Stimulated activated CD4-positive, alpha-beta T cell treated with anti-CD3 and anti-CD28 coated beads, Interleukin-1b, Interleukin-23, amount 100 ng/mL, for 48 hours (primary cell): ENCODE data around the gene DRAP1.
A peak's percentile ranks its signal among the peaks of the same experiment; 100 is the strongest.

Experiments
- DNase-seq: peaks from one replicate; pipeline ENCODE4 v3.0.0-alpha.2; 2020

The DRAP1 gene

GRCh38 chr11:65906602-65907001 lies 12.6 kb upstream of the DRAP1 start:
- DNase-seq = no peak

- DNase-seq = no peak
These were observed 11.3 kb upstream of the DRAP1 start for GRCh38 chr11:65907878-65908277.

GRCh38 chr11:65911682-65912568 lies 7.3 kb upstream of the DRAP1 start:
- DNase-seq = no peak

- no peak for DNase-seq
These were observed 6.4 kb upstream of the DRAP1 start for GRCh38 chr11:65912845-65913244.

- DNase-seq = no peak
These were observed 4.0 kb upstream of the DRAP1 start for GRCh38 chr11:65915101-65915820.

GRCh38 chr11:65915821-65916251 lies 3.4 kb upstream of the DRAP1 start:
- no peak for DNase-seq

- no peak for DNase-seq
These were observed 2.8 kb upstream of the DRAP1 start for GRCh38 chr11:65916391-65916790.

- DNase-seq = no peak
These were observed 2.2 kb upstream of the DRAP1 start for GRCh38 chr11:65917077-65917433.

- no peak for DNase-seq
These were observed 1.6 kb upstream of the DRAP1 start for GRCh38 chr11:65917434-65918210.

GRCh38 chr11:65918211-65919140 lies 750 bp upstream of the DRAP1 start, which contains the start of gene C11orf68:
Gene C11orf68 (minus strand): TSS chr11:65919062. CDS start chr11:65919031, 31 bp downstream.
- DNase-seq = no peak

GRCh38 chr11:65919573-65920371 lies 546 bp downstream of the DRAP1 start:
- peak; percentile 57 for DNase-seq

GRCh38 chr11:65920372-65920802 lies 1.2 kb downstream of the DRAP1 start:
- DNase-seq = no peak

GRCh38 chr11:65921033-65921555 lies 1.9 kb downstream of the DRAP1 start:
- DNase-seq = no peak

GRCh38 chr11:65921876-65922275 lies 2.6 kb downstream of the DRAP1 start:
- no peak for DNase-seq

GRCh38 chr11:65922565-65922964 lies 3.3 kb downstream of the DRAP1 start:
- no peak for DNase-seq

GRCh38 chr11:65925397-65925796 lies 6.2 kb downstream of the DRAP1 start:
- no peak for DNase-seq

GRCh38 chr11:65927904-65928397 lies 8.7 kb downstream of the DRAP1 start:
- peak; percentile 74 for DNase-seq

- DNase-seq = no peak
These were observed 9.4 kb downstream of the DRAP1 start for GRCh38 chr11:65928667-65929066.

GRCh38 chr11:65931773-65932557 lies 12.7 kb downstream of the DRAP1 start:
- no peak for DNase-seq

GRCh38 chr11:65932558-65932919 lies 13.3 kb downstream of the DRAP1 start:
- DNase-seq = no peak
